HL-60 (cell line): ENCODE measurements around the gene PIGT.

Experiments used
- CTCF ChIP-seq: IDR thresholded peaks from one replicate; pipeline ENCODE4 v1.5.1; 2011; ENCODE audit warnings: low read length, control low read depth, inconsistent platforms; ENCODE audit not compliant: insufficient read depth
- GABPA ChIP-seq: IDR thresholded peaks from 2 replicates; pipeline ENCODE4 v1.6.1; 2012; ENCODE audit warnings: low read depth
- POLR2AphosphoS5 ChIP-seq: IDR thresholded peaks from 2 replicates; pipeline ENCODE4 v1.6.1; 2012; ENCODE audit warnings: low read depth
- REST ChIP-seq: IDR thresholded peaks from 2 replicates; pipeline ENCODE4 v1.6.1; 2012; ENCODE audit warnings: low read depth; ENCODE audit not compliant: insufficient replicate concordance

GRCh38 chr20:45395114-45395415 is 20.9 kb upstream of the PIGT start:
- TF ChIP-seq POLR2AphosphoS5 (no peak), CTCF (no peak), GABPA (no peak), REST (no peak)
